Frontal cortex (tissue), 4 donors: ENCODE results near the gene NAALADL2. TPM values are rescaled to one million over a fixed set of nuclear protein-coding genes. Genes with fewer than 3 reads are reported as not detected.

ENCODE experiments used
- DNase-seq, 2 donors: peaks; one replicate each; pipeline ENCODE4 v3.0.0; 2012; ENCODE audit warnings: low spot score in 2 of 2
- FAIRE-seq: peaks from 2 replicates; lab custom pipeline; 2012; peaks lifted over from hg19 to GRCh38; lab: Jason Lieb, UNC
- total RNA-seq: library from RNA; depleted of rRNA; stranded (reverse); fragments of >200 nt; gene quantifications from one replicate; pipeline ENCODE4 v1.2.3, GENCODE V29; 2014
- donor health status: control.
- donor health status: control.
- donor health status: control.

NAALADL2 gene
- total RNA-seq, 1 donor from 2014 or later, result 4.9 TPM

DNA sequence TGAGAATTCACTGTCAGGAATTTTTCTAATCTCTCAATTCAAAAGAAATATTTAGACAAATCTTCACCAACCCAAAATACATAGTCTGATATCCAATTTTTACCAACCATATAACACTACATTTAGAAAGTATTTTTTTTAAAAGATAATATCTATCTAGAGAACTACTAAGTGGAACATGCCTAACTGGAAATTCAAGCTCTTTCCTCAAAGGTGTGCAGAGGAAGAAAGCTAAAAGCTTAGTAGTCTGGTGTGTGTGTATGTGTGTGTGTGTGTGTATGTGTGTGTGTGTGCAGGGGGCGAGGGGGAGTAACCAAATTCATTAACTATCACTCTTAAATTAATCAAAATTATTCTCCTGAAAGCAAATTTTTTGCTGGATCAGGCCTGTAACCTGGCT, 797.3 kb downstream of the NAALADL2 start:
- no peak for DNase-seq
- no peak for FAIRE-seq

DNA sequence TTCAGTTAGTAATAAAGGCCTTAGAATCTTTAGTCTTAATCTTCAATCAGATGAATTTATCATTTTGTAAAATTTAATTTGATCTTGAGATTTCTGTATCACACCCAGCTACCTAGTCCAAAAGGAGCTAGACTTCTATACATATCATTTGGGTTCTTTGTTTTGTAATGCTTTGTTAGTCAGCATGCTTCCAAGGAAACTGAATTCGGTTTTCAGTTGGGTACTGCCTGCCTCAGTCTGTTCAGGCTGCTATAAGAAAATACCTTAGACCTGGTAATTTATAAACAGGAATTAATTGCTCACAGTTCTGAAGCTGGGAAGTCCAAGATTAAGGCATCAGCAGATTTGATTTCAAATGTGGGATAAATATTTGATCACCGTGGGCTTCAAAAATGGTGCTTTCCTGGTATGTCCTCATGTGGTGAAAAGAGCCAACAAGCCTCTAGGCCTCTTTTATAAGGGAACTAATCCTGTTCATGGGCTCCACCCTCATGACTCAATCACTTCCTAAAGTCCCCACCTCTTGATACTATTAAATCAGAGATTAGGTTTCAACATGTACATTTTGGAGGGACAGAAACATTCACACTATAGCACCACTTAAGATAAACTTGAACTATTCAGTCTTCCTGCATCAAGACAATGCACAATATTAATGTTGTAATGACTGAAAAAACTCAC, 800.7 kb downstream of the NAALADL2 start:
- FAIRE-seq, result no peak

DNA sequence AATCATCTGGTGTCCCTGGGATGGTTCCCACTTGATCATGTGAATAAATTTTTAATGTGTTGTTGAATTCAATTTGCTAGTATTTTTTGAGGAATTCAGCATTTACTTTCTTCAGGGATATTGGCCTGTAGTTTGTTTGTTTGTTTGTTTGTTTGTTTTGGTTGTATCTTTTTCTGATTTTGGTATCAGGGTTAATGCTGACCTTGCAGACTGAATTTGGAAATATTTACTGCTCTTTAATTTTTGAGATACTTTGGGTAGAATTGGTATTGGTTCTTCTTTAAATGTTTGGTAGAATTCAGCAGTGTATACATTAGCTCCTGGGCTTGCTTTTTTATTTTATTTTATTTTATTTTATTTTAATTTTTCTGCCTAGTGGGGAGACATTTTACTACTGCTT, 803.7 kb downstream of the NAALADL2 start:
- no peak for FAIRE-seq
- DNase-seq, result no peak

More for the DNA sequence above, 800.7 kb downstream of the NAALADL2 start:
- no peak for DNase-seq

DNA sequence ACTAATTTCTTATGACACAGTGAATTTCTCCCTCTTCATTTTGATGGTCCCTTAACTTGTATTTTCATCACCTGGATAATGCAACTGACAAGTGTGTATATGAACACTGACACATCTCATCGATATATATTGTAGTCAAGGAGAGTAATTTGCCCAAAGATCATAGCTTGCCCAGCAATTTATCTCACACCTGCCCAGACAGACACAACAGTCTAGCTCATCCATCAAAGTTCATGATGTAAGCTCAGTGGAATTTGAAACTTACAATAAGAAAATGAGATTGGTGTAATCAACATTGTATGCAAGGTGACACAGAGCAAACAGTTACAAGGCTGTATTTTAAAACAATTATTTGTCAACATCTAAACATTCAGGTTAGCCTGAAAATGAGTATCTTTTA, 805.8 kb downstream of the NAALADL2 start:
- no peak for DNase-seq
- FAIRE-seq, result no peak

DNA sequence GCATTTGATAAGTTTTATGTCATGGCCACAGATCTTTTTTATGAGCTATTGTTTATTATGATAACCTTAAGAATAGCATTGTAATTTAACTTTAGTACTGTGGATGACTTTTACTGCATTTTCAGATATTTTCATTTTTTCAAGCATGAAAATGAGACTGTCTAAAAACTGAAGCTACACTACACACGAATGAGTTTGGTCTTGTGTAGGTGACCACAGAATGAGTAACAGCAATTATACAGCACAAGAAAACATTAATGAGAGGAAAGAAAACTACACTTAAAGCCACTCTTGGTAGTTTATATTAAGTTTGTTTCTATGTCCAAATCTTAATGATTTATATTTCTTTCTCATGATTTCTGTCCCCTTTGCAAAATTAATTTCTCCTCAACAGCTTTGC, 809.2 kb downstream of the NAALADL2 start:
- FAIRE-seq (no peak), DNase-seq (no peak)

DNA sequence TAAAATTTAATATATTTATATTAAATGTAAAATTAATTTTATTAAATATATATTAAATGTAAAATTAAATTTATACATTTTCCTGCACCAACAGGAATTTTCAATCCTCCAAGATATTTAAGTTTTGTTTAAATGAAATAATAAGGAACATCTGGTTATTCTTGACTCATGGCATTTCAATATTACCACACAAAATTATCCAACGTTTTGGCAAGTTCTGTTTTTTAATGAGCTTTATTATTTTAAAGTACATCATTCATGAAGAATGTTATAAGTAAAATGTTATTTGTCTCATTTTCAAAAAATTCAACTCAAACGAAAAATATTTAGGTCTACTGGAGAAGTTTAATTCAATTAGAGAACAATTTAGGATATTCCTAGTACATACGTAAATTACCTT, 811.4 kb downstream of the NAALADL2 start:
- FAIRE-seq, result no peak
- no peak for DNase-seq

DNA sequence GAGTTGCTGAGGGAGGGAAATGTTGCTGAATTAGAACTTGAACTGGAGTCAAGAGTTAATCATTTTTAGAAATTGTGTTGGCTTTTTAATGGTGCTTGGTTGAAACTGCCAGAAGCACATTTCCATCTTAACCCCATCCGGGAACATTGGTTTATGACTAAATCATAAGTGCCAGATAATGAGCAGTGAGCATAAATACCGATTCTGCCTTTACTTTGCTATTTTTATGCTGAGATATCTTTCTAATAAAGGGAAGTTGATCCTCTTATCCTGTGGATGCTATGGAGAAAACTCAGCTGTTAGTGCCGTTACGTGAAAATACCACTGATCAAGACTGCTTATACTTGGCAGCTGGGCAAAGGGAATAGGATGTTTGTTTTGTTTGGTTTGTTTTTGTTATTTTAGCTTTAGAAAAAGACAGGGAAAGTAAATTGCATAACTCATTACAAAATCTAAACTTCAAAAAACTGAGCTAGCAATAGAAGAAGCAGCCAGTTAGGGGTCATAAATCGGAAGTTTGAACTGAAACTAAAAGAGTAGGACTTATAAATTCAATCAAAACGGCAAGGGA, 813.1 kb downstream of the NAALADL2 start:
- no peak for FAIRE-seq
- DNase-seq, result no peak

DNA sequence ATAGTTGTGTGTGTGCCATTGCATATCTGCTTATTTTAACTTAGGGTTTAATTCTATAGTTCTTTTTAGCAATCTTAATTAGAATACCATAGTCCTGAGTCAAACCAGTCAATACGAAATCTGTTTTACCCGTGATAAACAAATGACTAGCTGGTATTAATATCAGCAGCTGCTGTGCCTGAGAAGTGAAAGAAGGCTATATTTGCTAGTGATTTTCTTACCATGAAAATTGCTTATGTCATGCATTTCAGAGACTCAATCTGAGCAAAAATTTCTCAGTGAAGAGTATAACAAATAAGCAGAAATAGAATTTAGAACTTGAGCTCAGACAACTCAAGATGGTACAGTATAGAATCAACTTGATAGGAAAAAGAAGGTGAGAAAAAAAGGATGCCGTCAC, 820.4 kb downstream of the NAALADL2 start:
- FAIRE-seq, result no peak
- no peak for DNase-seq

DNA sequence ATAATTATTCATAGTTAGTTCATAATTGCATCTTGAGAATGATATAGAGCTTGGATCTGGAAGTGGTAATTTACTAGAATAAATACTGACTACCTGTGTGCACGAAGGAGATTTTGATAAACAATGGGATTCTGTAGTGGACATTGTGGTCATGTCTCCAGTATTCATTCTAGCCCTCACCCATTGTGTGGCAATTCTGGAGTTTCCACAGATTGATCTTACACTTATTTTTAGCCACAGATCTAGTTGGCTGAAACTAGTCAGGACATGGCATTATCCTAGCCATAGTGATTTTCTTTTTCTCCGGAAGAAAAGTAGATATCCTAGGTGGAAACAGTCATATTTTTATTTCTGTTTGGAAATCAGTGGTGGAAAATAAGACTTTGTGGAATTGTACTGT, 833.1 kb downstream of the NAALADL2 start:
- DNase-seq (no peak), FAIRE-seq (no peak)

DNA sequence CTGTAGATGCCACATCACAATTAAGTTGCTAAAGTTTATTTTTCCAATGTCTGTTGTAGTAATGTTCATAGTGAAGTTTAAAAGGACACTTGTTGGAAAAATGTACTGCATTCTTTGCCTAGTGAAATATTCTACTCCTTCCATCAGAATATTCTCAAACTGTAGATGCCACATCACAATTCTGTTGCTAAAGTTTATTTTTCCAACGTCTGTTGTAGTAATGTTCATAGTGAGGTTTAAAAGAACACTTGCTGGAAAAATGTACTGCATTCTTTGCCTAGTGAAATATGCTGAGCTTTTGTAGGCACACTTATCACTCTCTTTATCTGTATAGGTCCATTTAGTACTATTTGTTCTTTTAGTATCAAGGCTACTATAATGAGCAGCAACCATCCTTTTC, 836.1 kb downstream of the NAALADL2 start:
- no peak for FAIRE-seq
- DNase-seq, result no peak

DNA sequence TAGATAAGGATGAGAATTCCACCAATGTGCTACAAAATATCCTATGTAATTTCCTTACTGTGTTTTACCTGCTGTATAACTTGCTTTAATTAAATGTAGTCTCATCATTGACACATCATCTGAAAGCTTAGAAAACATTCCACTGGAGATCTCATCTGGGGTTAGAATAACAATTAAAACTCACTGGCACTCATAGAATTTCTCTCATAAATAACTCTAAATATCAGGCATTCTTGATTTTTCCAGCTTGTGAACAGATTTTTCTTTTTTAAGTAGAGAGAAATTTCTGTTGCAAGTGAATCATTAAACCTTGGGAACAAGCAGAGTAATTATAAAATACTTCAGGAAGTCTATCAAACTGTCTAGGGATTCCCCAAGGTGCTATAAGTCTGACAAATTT, 843.8 kb downstream of the NAALADL2 start:
- DNase-seq (no peak), FAIRE-seq (no peak)

DNA sequence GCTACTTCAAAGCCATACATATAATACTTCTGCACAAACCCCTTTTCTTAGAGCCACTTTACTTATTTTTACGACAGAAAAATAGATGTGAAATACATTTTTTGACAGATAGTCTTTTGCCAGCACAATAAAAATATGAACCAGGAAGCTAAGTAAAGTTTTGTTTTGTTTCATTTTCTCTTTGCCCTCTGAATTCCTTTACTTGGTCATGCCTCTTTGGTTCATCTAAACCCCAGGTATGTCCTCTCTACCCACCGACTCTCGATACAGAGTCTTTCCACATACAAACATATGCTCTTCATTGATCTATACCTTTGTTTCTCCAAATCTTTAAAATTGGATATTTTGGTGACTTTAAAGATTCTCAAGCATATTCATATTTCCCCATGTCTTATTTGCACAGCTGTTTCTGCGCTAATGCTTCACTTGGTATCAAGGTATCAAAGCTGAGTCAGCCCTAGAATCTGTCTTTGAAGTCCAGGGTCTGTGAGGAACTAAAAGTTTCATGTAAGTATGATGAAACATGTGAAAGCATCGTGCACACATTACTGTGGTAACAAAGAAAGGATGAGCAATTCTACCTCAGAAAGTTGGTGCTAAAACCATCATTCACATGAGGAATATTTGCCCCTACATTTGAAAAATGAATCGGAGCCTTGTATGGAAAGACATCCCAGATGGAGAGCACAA, 845.4 kb downstream of the NAALADL2 start:
- DNase-seq (no peak), FAIRE-seq (no peak)

DNA sequence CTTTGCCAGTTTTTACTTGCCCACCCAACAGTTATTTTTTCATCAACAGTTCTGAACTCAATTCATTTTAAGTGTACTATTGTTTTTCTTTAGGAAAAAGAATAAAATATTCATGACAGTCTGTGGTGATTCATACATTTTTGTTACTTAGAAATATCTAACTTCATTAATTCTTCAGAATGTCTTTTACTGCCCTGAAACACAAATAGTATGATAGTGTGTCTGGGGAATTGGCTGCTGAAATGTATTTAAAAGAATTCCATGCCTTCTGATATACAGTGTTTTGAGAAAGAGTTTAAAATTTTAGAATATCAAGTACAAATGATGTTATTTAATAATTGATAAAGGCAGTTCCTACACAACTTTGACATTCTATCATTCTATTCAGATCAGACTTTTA, 854.1 kb downstream of the NAALADL2 start:
- FAIRE-seq, result no peak
- no peak for DNase-seq

DNA sequence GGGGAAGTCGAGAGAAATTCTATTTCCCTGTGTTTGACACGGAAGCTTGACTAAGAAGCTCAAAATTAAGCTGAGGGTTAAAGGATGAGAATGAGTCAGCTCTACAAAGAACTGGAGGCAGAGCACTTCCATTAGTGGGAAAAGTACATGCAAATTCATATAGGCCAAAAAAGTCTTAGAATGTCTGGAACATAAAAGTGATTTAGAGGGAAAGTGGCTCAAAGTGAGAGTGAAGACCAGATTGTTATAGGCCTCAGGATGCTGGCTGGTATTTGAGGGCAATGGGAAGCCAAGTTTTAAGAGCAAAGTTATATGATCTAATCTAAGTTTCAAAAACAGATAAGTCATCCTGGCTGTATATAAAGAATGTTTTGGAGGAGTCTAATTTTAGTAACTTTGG, 857.3 kb downstream of the NAALADL2 start:
- FAIRE-seq, result no peak
- no peak for DNase-seq

DNA sequence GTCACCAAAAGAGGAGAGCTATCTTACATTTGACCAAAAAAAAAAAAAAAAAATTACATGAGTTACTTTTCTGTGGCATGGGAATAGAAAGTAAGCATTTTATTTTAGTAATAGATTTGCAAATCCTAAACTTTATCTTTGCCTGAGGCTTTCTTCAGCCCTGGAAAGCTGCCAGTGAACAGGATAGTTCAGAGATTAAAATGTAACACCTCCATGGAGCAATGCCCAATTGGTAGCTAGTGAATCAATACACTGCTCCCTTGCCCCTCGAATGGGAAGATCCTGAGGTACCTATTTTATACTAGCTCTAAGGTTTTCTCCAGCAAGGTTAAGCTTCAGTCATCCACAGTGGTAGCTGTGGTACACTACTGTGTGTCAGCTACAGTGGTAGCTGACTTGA, 867.1 kb downstream of the NAALADL2 start:
- no peak for DNase-seq
- no peak for FAIRE-seq

DNA sequence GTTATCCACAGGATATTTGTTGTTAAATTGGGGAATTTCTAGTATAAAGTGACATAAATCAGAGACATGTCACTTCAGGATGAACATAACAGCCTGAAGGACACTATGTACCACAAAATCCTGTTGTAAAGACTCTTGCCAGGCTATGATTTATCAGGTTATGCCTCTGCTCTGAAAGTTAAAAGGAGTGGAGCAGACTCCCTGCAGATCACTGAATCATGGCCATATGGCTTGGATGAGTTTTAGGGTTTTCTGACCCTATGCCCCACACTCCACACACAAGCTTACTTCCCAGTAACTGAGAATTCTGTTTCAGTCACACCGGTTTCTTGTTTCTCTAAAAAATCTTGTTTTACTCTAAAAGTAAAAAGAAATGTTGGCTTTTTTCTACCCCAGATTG, 869.4 kb downstream of the NAALADL2 start:
- DNase-seq (no peak), FAIRE-seq (no peak)

DNA sequence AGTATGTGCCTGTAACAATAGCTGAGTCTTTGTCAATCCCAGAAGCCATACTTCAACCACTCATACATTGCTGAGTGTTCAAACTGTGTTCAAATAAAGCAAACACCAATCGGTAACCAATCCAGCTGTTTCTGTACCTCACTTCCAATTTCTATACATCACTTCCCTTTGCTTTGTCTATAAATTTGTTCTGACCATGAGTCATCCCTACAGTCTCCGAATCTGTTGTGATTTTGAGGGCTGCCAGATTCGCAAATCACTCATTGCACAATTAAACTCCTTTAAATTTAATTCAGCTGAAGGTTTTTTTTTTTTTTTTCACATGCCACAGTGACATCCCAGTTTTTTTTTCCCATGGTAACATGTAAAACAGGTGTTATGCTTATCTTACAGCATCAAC, 870.3 kb downstream of the NAALADL2 start:
- no peak for DNase-seq
- FAIRE-seq, result no peak

DNA sequence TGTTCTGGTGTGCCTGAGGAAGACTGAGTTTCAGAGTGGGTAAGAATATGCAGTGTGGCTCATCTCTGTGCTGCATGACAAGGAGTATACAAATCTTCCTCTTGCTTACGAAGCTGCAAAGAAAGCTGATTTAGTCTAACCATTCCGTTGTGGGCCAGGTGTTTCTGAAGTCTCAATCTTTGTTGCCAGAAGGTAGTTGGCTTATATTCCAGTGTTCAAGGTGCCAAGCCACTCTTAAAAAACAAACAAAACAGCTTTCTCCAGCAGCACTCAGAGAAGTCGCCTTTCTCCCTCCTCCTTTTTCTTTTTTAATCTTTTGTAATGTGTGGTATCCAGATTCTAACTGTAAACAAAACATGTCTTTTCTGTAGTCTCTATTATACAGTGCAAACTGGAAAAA, 872.4 kb downstream of the NAALADL2 start:
- FAIRE-seq, result no peak
- DNase-seq, result no peak

DNA sequence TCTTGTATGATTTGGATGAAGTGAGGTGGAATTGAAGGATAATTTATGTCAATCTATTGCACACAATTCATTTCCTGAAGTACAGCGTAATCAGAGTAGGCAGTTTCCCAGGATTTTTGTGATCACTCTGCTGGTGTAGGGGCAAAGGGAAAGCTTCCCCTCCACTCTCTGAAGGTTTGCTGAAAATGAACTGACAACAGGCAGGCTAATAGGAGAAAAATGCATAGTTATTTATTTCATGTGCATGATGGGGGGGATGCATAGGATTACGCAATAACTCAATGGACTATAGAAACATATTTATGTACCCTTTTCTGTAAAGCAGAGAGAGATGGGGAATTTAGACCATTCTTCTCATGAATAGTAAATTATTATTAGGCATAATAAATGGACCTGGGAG, 872.9 kb downstream of the NAALADL2 start:
- DNase-seq, result no peak
- FAIRE-seq, result no peak

DNA sequence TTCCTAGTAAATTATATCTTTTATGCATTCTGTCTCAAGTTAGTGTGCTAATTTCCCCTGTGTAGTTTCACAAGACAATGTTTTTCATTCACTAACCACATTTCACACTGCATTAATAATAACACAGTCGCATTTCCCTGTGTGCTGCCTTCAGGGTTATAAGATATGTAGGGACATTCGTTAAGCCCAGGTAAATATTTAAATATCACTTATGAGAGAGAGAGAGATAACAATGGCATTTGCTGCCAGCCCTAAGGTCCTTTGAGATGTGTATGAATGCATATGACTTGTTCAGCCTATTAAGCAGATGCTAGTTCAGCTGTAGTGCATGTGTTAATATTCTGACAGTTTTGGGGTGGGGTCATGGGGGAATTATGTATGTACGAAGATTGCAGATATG, 876.7 kb downstream of the NAALADL2 start:
- DNase-seq, result no peak
- FAIRE-seq, result no peak
